Progenitor cell of endocrine pancreas (in vitro differentiated cells): ENCODE results near the gene LRRC3. TPM values are rescaled to one million over a fixed set of nuclear protein-coding genes. Genes with fewer than 3 reads are reported as not detected.

Experiments used
- DNase-seq: peaks from one replicate; pipeline ENCODE4 v3.0.0; 2021; ENCODE audit warnings: low spot score; ENCODE audit not compliant: unreplicated experiment
- H3K27ac Mint-ChIP-seq: 2 replicates; pipeline ENCODE4 v1.8.0; 2021; ENCODE audit warnings: mild to moderate bottlenecking, moderate library complexity, mixed read lengths
- H3K27me3 Mint-ChIP-seq: 2 replicates; pipeline ENCODE4 v1.8.0; 2021; ENCODE audit warnings: mixed read lengths
- H3K36me3 Mint-ChIP-seq: 2 replicates; pipeline ENCODE4 v1.8.0; 2022; ENCODE audit warnings: mixed read lengths; ENCODE audit not compliant: insufficient read depth
- H3K4me1 Mint-ChIP-seq: 2 replicates; pipeline ENCODE4 v1.8.0; 2021; ENCODE audit warnings: low read depth, mixed read lengths
- H3K4me3 Mint-ChIP-seq: 2 replicates; pipeline ENCODE4 v1.8.0; 2021; ENCODE audit warnings: low read depth, mild to moderate bottlenecking, moderate library complexity, mixed read lengths
- H3K9me3 Mint-ChIP-seq: 2 replicates; pipeline ENCODE4 v1.8.0; 2021; ENCODE audit warnings: low read depth, mixed read lengths
- CTCF ChIP-seq: fragments of 200-600 bp; sonication (generic); IDR thresholded peaks from one replicate; pipeline ENCODE4 v1.5.0; 2021; ENCODE audit warnings: antibody characterized with exemption, mild to moderate bottlenecking; ENCODE audit not compliant: unreplicated experiment
- total RNA-seq: library from RNA; stranded (reverse); gene quantifications from 2 replicates; pipeline ENCODE4 v1.2.1, GENCODE V29; 2021

Gene LRRC3
- total RNA-seq, 1 donor from 2014 or later = 5.1 TPM

GRCh38 chr21:44471996-44472395 lies 16.7 kb downstream of the LRRC3 start:
- TF ChIP-seq CTCF = no peak
- Mint-ChIP-seq H3K36me3 (no peaks in the 10 kb centered on the region), H3K4me1 (no peaks in the 10 kb centered on the region), H3K27me3 (no peaks in the 10 kb centered on the region), H3K4me3 (no peak overlapping the region), H3K9me3 (no peaks in the 10 kb centered on the region), H3K27ac (no peak overlapping the region)
- no peak for DNase-seq

- no peak overlapping the region for H3K4me3 Mint-ChIP-seq
- no peak for TF ChIP-seq CTCF
- H3K4me1 Mint-ChIP-seq = no peaks in the 10 kb centered on the region
- H3K27ac Mint-ChIP-seq = no peak overlapping the region
- peaks cover 3% of the 10 kb centered on the region for H3K9me3 Mint-ChIP-seq
- H3K27me3 Mint-ChIP-seq = no peaks in the 10 kb centered on the region
- no peaks in the 10 kb centered on the region for H3K36me3 Mint-ChIP-seq
- no peak for DNase-seq
Measured at GRCh38 chr21:44473915-44474555, 18.7 kb downstream of the LRRC3 start.

- Mint-ChIP-seq H3K4me3 (no peak overlapping the region), H3K9me3 (peaks cover 4% of the 10 kb centered on the region), H3K27ac (no peak overlapping the region), H3K27me3 (no peaks in the 10 kb centered on the region), H3K36me3 (no peaks in the 10 kb centered on the region), H3K4me1 (no peaks in the 10 kb centered on the region)
- TF ChIP-seq CTCF = no peak
- no peak for DNase-seq
Measured at GRCh38 chr21:44475266-44475845, 20.0 kb downstream of the LRRC3 start.

GRCh38 chr21:44477131-44477530 lies 21.8 kb downstream of the LRRC3 start:
- H3K4me1 Mint-ChIP-seq = peaks cover 2% of the 10 kb centered on the region
- TF ChIP-seq CTCF = no peak
- no peak overlapping the region for H3K27ac Mint-ChIP-seq
- no peaks in the 10 kb centered on the region for H3K27me3 Mint-ChIP-seq
- no peaks in the 10 kb centered on the region for H3K36me3 Mint-ChIP-seq
- H3K9me3 Mint-ChIP-seq = peaks cover 4% of the 10 kb centered on the region
- no peak overlapping the region for H3K4me3 Mint-ChIP-seq
- DNase-seq = no peak

GRCh38 chr21:44477712-44478111 lies 22.4 kb downstream of the LRRC3 start:
- no peak overlapping the region for H3K4me3 Mint-ChIP-seq
- peaks cover 8% of the 10 kb centered on the region for H3K4me1 Mint-ChIP-seq
- no peak for DNase-seq
- no peak for TF ChIP-seq CTCF
- H3K36me3 Mint-ChIP-seq = no peaks in the 10 kb centered on the region
- peaks cover 4% of the 10 kb centered on the region for H3K9me3 Mint-ChIP-seq
- H3K27ac Mint-ChIP-seq = no peak overlapping the region
- no peaks in the 10 kb centered on the region for H3K27me3 Mint-ChIP-seq
